H1 (cell line): ENCODE measurements around the gene MACROD2. TPM values are rescaled to one million over a fixed set of nuclear protein-coding genes. Genes with fewer than 3 reads are reported as not detected.

Experiments used
- BRCA1 ChIP-seq: IDR thresholded peaks from 2 replicates; pipeline ENCODE4 v1.6.1; 2012; ENCODE audit warnings: low read depth, low read length, improper control_type of control experiment
- MAFK ChIP-seq: IDR thresholded peaks from 2 replicates; pipeline ENCODE4 v1.6.1; 2012; ENCODE audit warnings: low read depth, mild to moderate bottlenecking, improper control_type of control experiment, low read length
- NRF1 ChIP-seq: IDR thresholded peaks from 2 replicates; pipeline ENCODE4 v1.6.1; 2011; ENCODE audit warnings: mild to moderate bottlenecking, low read depth, low read length, improper control_type of control experiment
- TCF12 ChIP-seq: IDR thresholded peaks from 2 replicates; pipeline ENCODE4 v1.6.1; 2011; ENCODE audit warnings: low read depth, mild to moderate bottlenecking, low read length
- YY1 ChIP-seq: IDR thresholded peaks from 2 replicates; pipeline ENCODE4 v1.6.1; 2011; ENCODE audit warnings: low read depth, mild to moderate bottlenecking, low read length
- polyA plus RNA-seq, 7 experiments: library from polyadenylated mRNA; depleted of rRNA in 3 of 7; stranded (reverse) in 5 of 7; unstranded in 2 of 7; fragments of >200 nt in 5 of 7; fragments of 200-250 nt in 2 of 7; gene quantifications; 1 replicate in 5 of 7; 2 replicates in 1 of 7; 4 replicates in 1 of 7; pipeline versions ENCODE4 v1.2.1 to v1.2.3, GENCODE V29; 2011 to 2013; ENCODE audit warnings: missing spikeins in 2 of 7, mixed read lengths in 2 of 7
- total RNA-seq: library from RNA; stranded (reverse); fragmentation: NEBNext Ultra II Directional; extraction: Animal tissue kit (Norgen Biotek cat#: 25700); gene quantifications from 2 replicates; pipeline ENCODE4 v1.2.1, GENCODE V29; 2021

The MACROD2 gene
- total and polyA plus RNA-seq, 2 of the 8 experiments (the other 6 are each of a cell fraction or from before 2014, with no cell fraction given), result 0.70 to 3.9 TPM

DNA sequence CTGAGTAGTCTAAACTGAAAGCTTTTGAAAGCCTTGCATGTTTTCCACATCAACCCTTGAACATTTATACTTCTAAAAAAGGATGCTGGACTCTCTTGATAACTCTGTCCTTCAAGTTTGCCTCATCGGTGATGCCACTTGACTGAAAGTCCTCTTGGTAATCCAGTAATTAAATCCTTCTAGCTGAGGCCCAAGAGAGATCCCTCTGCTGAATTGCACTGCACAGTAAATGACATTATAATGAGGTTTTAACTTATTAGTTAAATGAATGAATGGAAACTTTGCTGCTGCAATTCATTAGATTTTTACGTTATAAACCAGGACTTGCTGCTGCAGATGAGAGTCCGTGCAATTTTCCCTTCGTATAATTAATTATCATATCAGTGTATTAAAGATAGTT, 706.0 kb downstream of the MACROD2 start (continued):
- no peak for TF ChIP-seq MAFK
- TF ChIP-seq NRF1, result no peak
- TF ChIP-seq BRCA1, result no peak
- no peak for TF ChIP-seq YY1
- TF ChIP-seq TCF12, result no peak
